Activated T-cell treated with anti-CD3 and anti-CD28 coated beads, Interleukin-2, amount 50 U/mL, for 4 hours (primary cell): Measurements from ENCODE around the gene SUGP2. TPM values are rescaled to one million over a fixed set of nuclear protein-coding genes. Genes with fewer than 3 reads are reported as not detected.

Source experiments
- ATAC-seq, 2 donors: fragments of 200-7000 bp; cut with Tn5 transposase; one replicate each; pipeline ENCODE4 v1.10.0; 2021
- DNase-seq: peaks from one replicate; pipeline ENCODE4 v3.0.0-alpha.2; 2020
- H3K27me3 Mint-ChIP-seq: one replicate; pipeline ENCODE4 v1.8.0; 2021; ENCODE audit warnings: low read depth, mixed read lengths
- H3K36me3 Mint-ChIP-seq: one replicate; pipeline ENCODE4 v1.8.0; 2022; ENCODE audit warnings: mixed read lengths; ENCODE audit not compliant: insufficient read depth
- H3K4me1 Mint-ChIP-seq: one replicate; pipeline ENCODE4 v1.8.0; 2021; ENCODE audit warnings: low read depth, mixed read lengths
- H3K4me3 Mint-ChIP-seq: one replicate; pipeline ENCODE4 v1.8.0; 2021; ENCODE audit warnings: mild to moderate bottlenecking, moderate library complexity, mixed read lengths
- H3K9me3 Mint-ChIP-seq: one replicate; pipeline ENCODE4 v1.8.0; 2021; ENCODE audit warnings: mixed read lengths
- total RNA-seq, 3 donors: library from RNA; stranded (reverse); gene quantifications; one replicate each; pipeline ENCODE4 v1.2.1, GENCODE V29; 2021

Gene SUGP2
- total RNA-seq, 3 donors from 2014 or later, result 66.8 to 76.6 (median 71.8) TPM

DNA sequence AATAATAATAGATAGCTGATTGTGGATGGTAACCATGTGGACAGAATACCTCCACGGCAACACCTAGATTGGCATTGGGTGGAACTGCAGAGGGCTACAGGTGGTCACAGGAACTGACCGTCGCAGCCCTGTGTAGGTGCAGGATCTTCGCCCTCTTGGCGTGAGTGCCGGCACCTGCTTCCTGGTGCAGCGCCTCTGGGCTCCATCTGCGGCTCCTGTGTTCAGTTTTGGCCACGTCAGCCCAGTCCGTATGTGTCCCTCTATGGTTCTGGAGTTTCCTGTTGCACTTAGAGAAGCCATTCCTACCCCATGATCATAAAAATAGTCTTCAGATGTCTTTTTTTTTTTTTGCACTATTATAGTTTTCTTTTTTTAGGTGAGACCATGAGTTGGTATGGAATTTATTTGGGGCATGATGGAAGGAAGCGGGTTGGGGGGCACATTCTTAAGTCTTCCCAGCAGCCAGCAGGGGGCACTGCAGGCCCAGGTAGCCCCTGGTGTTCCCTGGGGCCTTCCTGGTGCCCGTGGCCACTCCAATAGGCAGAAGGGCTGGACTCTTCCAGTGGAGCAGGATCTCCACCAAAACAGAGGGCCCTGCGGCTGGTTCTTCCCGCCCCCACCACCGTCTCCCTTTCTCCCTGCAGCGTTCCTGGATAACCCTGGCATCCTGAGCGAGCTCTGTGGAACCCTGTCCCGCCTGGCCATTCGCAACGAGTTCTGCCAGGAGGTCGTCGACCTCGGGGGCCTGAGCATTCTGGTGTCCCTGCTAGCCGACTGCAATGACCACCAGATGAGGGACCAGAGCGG is 20.4 kb upstream of the SUGP2 start:
- no peak for ATAC-seq
- Mint-ChIP-seq H3K27me3 (no peaks in the 10 kb centered on the region), H3K9me3 (no peaks in the 10 kb centered on the region), H3K4me3 (no peak overlapping the region), H3K4me1 (no peaks in the 10 kb centered on the region), H3K36me3 (peaks cover 16% of the 10 kb centered on the region)
- DNase-seq, result peak; percentile 58

DNA sequence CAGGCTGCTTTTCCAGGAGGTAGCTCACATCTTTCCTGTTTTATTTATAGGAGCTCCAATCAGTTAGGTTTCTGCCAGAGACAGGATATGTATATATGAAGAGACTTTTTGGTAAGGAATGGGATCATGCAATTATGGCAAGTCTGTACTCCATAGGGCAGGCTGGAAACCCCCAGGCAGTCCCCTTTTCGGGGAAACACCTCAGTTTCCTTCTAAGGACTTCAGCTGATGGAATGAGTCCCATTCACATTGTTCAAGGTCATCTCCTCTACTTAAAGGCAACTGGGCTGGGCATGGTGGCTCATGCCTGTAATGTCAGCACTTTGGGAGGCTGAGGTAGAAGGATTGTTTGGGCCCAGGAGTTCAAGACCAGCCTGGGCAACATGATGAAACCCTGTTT is 19.6 kb upstream of the SUGP2 start:
- H3K4me1 Mint-ChIP-seq, result no peaks in the 10 kb centered on the region
- H3K36me3 Mint-ChIP-seq, result peaks cover 15% of the 10 kb centered on the region
- no peak overlapping the region for H3K4me3 Mint-ChIP-seq
- H3K9me3 Mint-ChIP-seq, result no peaks in the 10 kb centered on the region
- H3K27me3 Mint-ChIP-seq, result no peaks in the 10 kb centered on the region
- DNase-seq (no peak), ATAC-seq (no peak)

DNA sequence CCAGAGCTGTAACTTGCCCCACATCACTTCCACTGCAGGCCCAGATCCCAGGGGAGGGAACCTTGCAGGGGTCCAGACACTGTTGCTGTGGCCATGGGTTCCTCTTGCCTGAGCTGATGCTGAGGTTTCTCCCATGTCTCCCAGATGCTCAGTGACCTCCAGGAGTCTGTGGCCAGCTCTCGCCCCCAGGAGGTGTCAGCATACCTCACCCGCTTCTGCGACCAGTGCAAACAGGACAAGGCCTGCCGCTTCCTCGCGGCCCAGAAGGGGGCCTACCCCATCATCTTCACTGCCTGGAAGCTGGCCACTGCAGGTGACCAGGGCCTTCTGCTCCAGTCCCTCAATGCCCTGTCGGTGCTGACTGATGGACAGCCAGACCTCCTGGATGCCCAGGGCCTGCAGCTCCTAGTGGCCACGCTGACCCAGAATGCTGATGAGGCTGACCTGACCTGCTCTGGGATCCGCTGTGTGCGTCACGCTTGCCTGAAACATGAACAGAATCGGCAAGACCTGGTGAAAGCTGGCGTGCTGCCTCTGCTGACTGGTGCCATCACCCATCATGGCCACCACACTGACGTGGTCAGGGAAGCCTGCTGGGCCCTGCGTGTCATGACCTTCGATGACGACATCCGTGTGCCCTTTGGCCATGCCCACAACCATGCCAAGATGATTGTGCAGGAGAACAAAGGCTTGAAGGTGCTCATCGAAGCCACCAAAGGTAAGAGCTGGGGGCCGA is 18.3 kb upstream of the SUGP2 start:
- H3K27me3 Mint-ChIP-seq, result no peaks in the 10 kb centered on the region
- DNase-seq, result no peak
- H3K36me3 Mint-ChIP-seq, result peaks cover 22% of the 10 kb centered on the region
- ATAC-seq, result no peak
- H3K9me3 Mint-ChIP-seq, result no peaks in the 10 kb centered on the region
- no peaks in the 10 kb centered on the region for H3K4me1 Mint-ChIP-seq
- no peak overlapping the region for H3K4me3 Mint-ChIP-seq

DNA sequence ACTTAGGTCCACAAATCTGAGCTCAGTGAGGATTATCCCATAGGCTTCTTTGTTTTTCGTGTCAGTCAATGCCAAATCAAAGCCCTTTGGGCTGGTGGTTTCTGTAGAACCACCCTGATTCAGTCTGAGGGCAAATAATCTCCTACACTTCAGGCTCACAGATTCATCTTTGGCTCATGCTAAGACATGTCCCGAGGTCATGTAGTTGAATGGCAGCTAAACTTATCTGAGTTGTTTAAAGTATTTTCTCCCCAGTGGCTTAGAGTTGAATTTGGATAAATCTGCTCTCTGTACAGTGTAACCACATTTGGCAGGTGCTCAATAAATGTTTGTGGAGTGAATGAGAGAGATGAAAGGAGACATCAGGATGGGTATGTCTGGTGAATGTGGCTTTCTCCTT is 17.4 kb upstream of the SUGP2 start:
- Mint-ChIP-seq H3K4me3 (no peak overlapping the region), H3K27me3 (no peaks in the 10 kb centered on the region), H3K9me3 (no peaks in the 10 kb centered on the region), H3K36me3 (peaks cover 19% of the 10 kb centered on the region), H3K4me1 (no peaks in the 10 kb centered on the region)
- DNase-seq, result no peak
- no peak for ATAC-seq

DNA sequence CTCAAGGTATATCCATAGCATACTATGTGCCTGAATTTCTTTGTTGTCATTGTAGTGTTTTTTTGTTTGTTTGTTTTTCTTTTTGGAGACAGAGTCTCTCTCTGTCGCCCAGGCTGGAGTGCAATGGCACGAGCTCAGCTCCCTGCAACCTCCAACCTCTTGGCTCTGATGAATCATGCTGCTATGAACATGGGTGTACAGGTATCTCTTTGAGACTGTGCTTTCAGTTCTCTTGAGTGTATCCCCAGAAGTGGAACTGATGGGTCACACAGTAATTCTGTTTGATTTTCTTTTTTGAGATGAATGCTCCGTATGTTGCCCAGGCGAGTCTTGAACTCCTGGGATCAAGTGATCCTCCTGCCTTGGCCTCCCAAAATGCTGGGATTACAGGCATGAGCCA is 16.8 kb upstream of the SUGP2 start:
- ATAC-seq, result no peak
- Mint-ChIP-seq H3K27me3 (no peaks in the 10 kb centered on the region), H3K4me1 (no peaks in the 10 kb centered on the region), H3K4me3 (no peak overlapping the region), H3K9me3 (no peaks in the 10 kb centered on the region), H3K36me3 (peaks cover 20% of the 10 kb centered on the region)
- DNase-seq, result no peak

DNA sequence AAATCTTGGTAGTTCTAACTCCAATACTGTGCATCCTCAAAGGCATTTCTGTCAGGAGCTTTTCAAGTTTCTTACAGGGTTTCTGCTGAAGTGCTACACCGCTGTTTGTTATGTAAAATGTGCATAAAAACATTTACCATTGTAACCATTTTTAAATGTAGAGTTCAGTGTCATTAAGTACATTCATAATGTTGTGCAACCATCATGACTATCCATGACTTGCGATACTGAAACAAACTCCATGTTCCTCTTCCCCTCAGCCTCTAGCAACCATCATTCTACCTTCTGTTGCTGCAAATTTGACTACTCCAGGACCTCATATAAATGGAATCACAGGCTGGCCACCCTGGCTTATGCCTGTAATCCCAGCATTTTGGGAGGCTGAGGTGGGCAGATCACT is 16.1 kb upstream of the SUGP2 start:
- no peaks in the 10 kb centered on the region for H3K9me3 Mint-ChIP-seq
- no peaks in the 10 kb centered on the region for H3K27me3 Mint-ChIP-seq
- ATAC-seq (no peak), DNase-seq (no peak)
- H3K36me3 Mint-ChIP-seq, result peaks cover 25% of the 10 kb centered on the region
- H3K4me3 Mint-ChIP-seq, result no peak overlapping the region
- H3K4me1 Mint-ChIP-seq, result no peaks in the 10 kb centered on the region

DNA sequence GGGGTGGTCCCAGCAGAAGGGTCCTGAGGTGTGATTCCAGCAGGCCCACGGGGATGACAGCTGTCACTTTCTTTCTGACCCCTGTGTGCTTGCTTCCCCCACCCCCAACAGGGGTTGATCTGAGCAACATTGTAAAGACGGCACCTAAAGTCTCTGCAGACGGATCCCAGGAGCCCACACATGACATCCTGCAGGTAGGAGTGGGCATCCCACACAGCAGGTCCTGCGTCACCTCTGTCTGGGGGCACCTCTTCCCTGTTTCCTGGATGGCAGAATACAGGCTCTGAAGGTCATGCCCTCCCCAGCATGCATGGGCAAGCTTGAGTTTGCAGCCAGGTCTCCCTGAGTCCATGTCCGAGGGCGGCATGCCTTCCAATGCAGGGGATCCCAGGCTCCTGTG is 10.6 kb upstream of the SUGP2 start:
- H3K4me1 Mint-ChIP-seq, result peaks cover 20% of the 10 kb centered on the region
- DNase-seq, result no peak
- ATAC-seq, result no peak
- H3K36me3 Mint-ChIP-seq, result peaks cover 16% of the 10 kb centered on the region
- H3K27me3 Mint-ChIP-seq, result no peaks in the 10 kb centered on the region
- H3K4me3 Mint-ChIP-seq, result no peak overlapping the region
- H3K9me3 Mint-ChIP-seq, result no peaks in the 10 kb centered on the region

DNA sequence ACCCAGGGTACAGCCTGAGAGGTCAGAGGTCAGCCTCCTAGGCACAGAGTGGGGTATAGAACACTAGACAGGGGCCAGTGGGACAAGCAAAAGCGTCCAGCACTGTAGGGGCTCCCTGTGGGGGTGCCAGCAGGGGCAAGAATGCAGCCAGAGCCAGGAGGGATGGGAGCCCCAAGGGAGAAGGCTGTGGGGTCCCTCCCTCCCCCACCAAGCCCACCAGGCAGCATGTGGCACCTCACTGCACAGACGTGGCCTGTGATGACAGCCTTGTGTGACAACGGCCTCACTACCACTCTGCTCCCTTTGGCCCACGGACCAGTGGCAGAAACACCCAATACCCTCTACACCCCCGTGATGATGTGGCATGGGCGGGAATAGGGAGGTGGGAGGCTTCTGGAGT is 10.2 kb upstream of the SUGP2 start:
- no peak overlapping the region for H3K4me3 Mint-ChIP-seq
- ATAC-seq (no peak), DNase-seq (no peak)
- H3K36me3 Mint-ChIP-seq, result peaks cover 16% of the 10 kb centered on the region
- H3K27me3 Mint-ChIP-seq, result no peaks in the 10 kb centered on the region
- H3K9me3 Mint-ChIP-seq, result no peaks in the 10 kb centered on the region
- peaks cover 20% of the 10 kb centered on the region for H3K4me1 Mint-ChIP-seq

DNA sequence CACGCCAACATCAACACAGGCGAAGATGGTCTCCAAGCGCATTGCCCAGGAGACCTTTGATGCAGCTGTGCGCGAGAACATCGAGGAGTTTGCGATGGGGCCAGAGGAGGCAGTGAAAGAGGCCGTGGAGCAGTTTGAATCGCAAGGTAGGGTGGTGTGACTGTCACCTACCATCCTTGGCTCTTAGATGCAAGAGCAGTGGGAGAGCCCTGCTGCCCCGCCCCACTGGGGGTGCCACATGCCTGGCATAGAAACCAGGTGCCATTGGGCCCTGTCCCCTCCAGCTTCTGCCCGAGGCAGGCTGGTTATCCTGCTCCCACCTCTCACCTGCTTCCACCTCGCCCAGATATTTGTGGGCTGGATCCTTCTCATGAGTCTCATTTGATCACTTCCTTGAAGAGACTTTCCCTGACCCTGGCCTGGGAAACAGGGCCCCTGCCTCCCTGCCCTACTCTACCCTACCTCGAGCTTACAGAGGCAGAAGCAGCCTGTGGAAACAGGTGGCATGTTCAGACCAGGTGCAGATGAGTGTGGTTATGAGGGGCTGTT is 9.5 kb upstream of the SUGP2 start:
- H3K27me3 Mint-ChIP-seq, result no peaks in the 10 kb centered on the region
- peaks cover 20% of the 10 kb centered on the region for H3K4me1 Mint-ChIP-seq
- H3K36me3 Mint-ChIP-seq, result peaks cover 14% of the 10 kb centered on the region
- no peak overlapping the region for H3K4me3 Mint-ChIP-seq
- ATAC-seq (no peak), DNase-seq (no peak)
- H3K9me3 Mint-ChIP-seq, result no peaks in the 10 kb centered on the region

DNA sequence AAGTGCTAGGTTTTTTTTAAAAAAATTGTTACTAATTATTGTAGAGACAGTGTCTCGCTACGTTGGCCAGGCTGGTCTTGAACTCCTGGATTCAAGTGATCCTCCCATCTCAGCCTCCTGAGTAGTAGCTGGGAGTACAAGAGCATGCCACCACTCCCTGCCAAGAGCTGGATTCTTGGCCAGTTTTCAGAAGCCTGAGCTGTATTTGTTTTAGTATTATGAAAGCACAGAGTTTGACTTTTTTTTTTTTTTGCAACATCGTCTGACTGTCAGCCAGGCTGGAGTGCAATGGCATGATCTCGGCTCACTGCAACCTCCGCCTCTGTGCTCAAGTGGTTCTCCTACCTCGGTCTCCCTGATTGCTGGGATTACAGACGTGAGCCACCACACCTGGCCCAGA is 7.1 kb upstream of the SUGP2 start:
- no peak for DNase-seq
- H3K9me3 Mint-ChIP-seq, result no peaks in the 10 kb centered on the region
- no peak overlapping the region for H3K4me3 Mint-ChIP-seq
- H3K36me3 Mint-ChIP-seq, result peaks cover 11% of the 10 kb centered on the region
- peaks cover 23% of the 10 kb centered on the region for H3K4me1 Mint-ChIP-seq
- ATAC-seq, result no peak
- no peaks in the 10 kb centered on the region for H3K27me3 Mint-ChIP-seq

DNA sequence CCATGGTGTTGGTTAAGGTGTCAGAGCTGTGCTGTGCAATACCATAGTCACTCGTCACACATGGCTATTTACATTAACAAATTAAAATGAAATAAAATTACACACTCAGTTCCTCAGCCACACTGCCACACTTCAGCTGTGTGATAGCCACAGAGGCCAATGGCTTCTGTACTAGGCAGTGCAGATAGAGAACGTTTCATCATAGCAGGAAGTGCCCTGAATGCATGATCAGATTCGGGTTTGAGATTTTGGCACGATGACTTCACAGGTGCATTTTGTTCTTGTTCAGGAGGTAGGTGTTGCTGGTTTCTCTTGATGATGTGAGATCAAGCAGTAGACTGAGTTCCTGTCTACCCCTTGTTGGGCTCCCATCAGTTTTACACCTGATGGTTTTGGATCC is 6.6 kb upstream of the SUGP2 start:
- Mint-ChIP-seq H3K36me3 (peaks cover 8% of the 10 kb centered on the region), H3K27me3 (no peaks in the 10 kb centered on the region), H3K4me3 (no peak overlapping the region), H3K9me3 (no peaks in the 10 kb centered on the region), H3K4me1 (peaks cover 26% of the 10 kb centered on the region)
- ATAC-seq (peak; percentile 51 to 65), DNase-seq (no peak)

DNA sequence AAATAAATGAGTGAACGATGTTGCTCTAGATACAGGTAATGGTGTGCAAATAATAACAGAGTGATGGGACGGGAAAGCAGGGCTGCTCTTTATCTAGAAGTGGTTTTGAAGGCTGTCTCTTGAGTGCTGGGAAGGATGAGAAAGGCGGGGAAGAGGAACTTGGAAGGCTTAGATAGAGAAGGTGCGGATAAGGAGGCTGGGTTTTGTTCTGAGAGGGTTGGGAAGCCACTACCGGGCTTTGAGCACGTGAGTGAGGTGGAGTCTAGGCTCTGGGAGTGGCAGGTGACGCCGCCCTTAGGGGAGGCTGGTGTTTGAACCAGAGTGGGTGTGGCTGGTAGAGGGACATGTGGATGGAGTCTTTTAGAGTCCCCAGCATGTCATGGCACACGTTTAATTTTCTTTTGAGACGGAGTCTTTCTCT is 897 bp upstream of the SUGP2 start:
- Mint-ChIP-seq H3K27me3 (no peaks in the 10 kb centered on the region), H3K36me3 (peaks cover 12% of the 10 kb centered on the region), H3K9me3 (no peaks in the 10 kb centered on the region), H3K4me3 (peak overlapping the region; percentile 91), H3K4me1 (peaks cover 24% of the 10 kb centered on the region)
- DNase-seq (peak; percentile 56), ATAC-seq (peak; percentile 58 to 61)

DNA sequence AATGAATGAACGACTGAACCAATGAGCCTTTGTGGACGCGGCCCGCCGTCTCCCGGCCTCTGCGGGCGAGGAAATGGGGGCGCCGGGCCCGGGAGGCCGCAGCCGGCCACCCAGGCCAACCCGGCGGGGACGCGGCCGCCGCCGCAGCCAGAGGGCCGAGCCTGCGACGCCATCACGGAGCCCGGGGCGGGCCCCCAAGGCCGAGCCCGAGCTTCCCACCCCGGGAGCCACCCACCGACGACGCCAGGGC is 216 bp downstream of the SUGP2 start:
- no peaks in the 10 kb centered on the region for H3K9me3 Mint-ChIP-seq
- H3K27me3 Mint-ChIP-seq, result no peaks in the 10 kb centered on the region
- H3K4me1 Mint-ChIP-seq, result peaks cover 24% of the 10 kb centered on the region
- H3K36me3 Mint-ChIP-seq, result peaks cover 15% of the 10 kb centered on the region
- no peak for DNase-seq
- peak overlapping the region; percentile 85 for H3K4me3 Mint-ChIP-seq
- no peak for ATAC-seq

DNA sequence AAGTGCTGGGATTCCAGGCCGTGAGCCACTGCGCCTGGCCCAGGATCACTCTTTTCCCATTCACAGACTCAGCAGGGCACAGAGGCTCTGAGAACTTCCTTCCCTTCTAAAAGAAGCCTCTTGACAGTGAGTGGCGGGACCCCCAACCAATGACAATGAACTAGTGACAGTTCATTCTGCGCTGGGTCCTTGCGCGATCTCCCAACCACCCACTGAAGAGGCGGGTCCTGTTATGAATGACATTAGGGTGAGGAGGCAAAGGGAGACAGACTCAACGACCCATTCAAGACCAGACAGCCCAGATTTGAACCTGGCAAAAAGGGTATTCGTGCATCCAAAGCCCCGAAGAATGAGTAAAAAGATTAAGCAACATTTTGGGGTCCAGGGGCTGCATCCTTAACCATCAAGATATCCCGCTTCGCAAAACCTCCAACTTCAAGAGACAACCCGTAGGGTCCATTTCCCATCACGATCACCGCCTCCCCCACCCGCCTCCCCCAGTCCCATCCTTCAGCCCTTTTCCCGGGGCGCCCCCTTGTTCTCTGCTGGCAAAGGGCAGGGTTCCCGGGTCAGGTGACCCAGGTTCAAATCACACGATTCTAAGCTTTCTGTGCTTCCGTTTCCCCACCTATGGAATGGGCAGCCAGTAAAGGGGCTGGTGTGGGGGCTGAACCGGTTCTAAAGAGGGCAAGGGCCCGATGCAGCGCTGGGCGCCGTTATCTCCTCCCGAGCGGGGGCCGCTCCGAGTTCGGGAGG is 719 bp downstream of the SUGP2 start:
- peaks cover 25% of the 10 kb centered on the region for H3K4me1 Mint-ChIP-seq
- H3K36me3 Mint-ChIP-seq, result peaks cover 20% of the 10 kb centered on the region
- no peaks in the 10 kb centered on the region for H3K27me3 Mint-ChIP-seq
- H3K9me3 Mint-ChIP-seq, result no peaks in the 10 kb centered on the region
- ATAC-seq (peak; percentile 60 to 65), DNase-seq (peak; percentile 72)
- H3K4me3 Mint-ChIP-seq, result peak overlapping the region; percentile 85
